Ascending aorta (tissue), 2 donors: ENCODE data around the gene ARID1B. TPM values are rescaled to one million over a fixed set of nuclear protein-coding genes. Genes with fewer than 3 reads are reported as not detected.
A peak's percentile ranks its signal among the peaks of the same experiment; 100 is the strongest.

Experiments used
- DNase-seq, 2 donors: peaks; one replicate each; pipeline ENCODE4 v3.0.0-alpha.2; 2019; ENCODE audit warnings: low spot score in 2 of 2
- H3K27ac ChIP-seq, 2 donors: fragments of 200-600 bp; sonication (generic); one replicate each; pipeline ENCODE4 v1.5.1; 2016 to 2017; ENCODE audit warnings: mild to moderate bottlenecking in 1 of 2
- H3K27me3 ChIP-seq: fragments of 200-600 bp; sonication (generic); one replicate; pipeline ENCODE4 v1.5.1; 2017
- H3K36me3 ChIP-seq, 2 donors: fragments of 200-600 bp; sonication (generic); one replicate each; pipeline ENCODE4 v1.5.1; 2016
- H3K4me1 ChIP-seq, 2 donors: fragments of 200-600 bp; sonication (generic); one replicate each; pipeline ENCODE4 v1.5.1; 2016 to 2017; ENCODE audit warnings: mild to moderate bottlenecking in 1 of 2
- H3K4me3 ChIP-seq, 2 donors: fragments of 200-600 bp; sonication (generic); one replicate each; pipeline ENCODE4 v1.5.1; 2016 to 2017; ENCODE audit warnings: mild to moderate bottlenecking in 1 of 2
- H3K9me3 ChIP-seq, 2 donors: fragments of 200-600 bp; sonication (generic); one replicate each; pipeline ENCODE4 v1.5.1; 2016
- CTCF ChIP-seq, 3 experiments: fragments of 200-600 bp in 2 of 3; fragments of 450-650 bp in 1 of 3; sonication (generic) in 2 of 3; IDR thresholded peaks; one replicate each; pipeline ENCODE4 v1.5.1; 2016 to 2019; ENCODE audit warnings: antibody characterized with exemption in 3 of 3, mild to moderate bottlenecking in 1 of 3, moderate library complexity in 1 of 3
- intact Hi-C: fragments of 100-400 bp; cut with DNase I; formaldehyde crosslinking; loops from one replicate; pipeline ENCODE4 v1.15.1; 2023
- total RNA-seq: library from RNA; depleted of rRNA; stranded (reverse); fragments of >200 nt; gene quantifications from one replicate; pipeline ENCODE4 v1.1.0, GENCODE V29; 2016

ARID1B gene
- total RNA-seq, 1 donor from 2014 or later, result 97.9 TPM

- H3K27me3 ChIP-seq, result no peaks in the 10 kb centered on the region
- no peaks in the 10 kb centered on the region for H3K9me3 ChIP-seq
- no peaks in the 10 kb centered on the region for H3K36me3 ChIP-seq
- peak in 1 of 3 experiments; percentile 16 for TF ChIP-seq CTCF (IDR thresholded peaks at IDR 0.05)
- H3K27ac ChIP-seq, result peak overlapping the region; percentile 38 to 52
- intact Hi-C loops, result loop anchor here (5.0 kb wide), 5 partner anchors 118 to 1712 kb away; partner anchors contain the start of gene TFB1M
- H3K4me1 ChIP-seq, result peaks cover 0 to 16% of the 10 kb centered on the region in 2 donors
- H3K4me3 ChIP-seq, result no peak overlapping the region
- no peak for DNase-seq
Measured at GRCh38 chr6:157023958-157024357, 246.8 kb downstream of the ARID1B start.

GRCh38 chr6:157024745-157025144 is 247.6 kb downstream of the ARID1B start:
- H3K4me1 ChIP-seq, result peaks cover 0 to 13% of the 10 kb centered on the region in 2 donors
- H3K27ac ChIP-seq, result peak overlapping the region; percentile 38 to 52
- intact Hi-C loops, result loop anchor here (5.0 kb wide), 5 partner anchors 118 to 1712 kb away; partner anchors contain the start of gene TFB1M
- H3K27me3 ChIP-seq, result no peaks in the 10 kb centered on the region
- no peaks in the 10 kb centered on the region for H3K36me3 ChIP-seq
- no peak for TF ChIP-seq CTCF (IDR thresholded peaks at IDR 0.05)
- no peaks in the 10 kb centered on the region for H3K9me3 ChIP-seq
- DNase-seq, result no peak
- no peak overlapping the region for H3K4me3 ChIP-seq

- intact Hi-C loops, result no loop called here
- Histone ChIP-seq H3K27me3 (no peaks in the 10 kb centered on the region), H3K27ac (peak overlapping the region in 1 of 2 donors; percentile 1), H3K4me1 (peaks cover 0 to 8% of the 10 kb centered on the region in 2 donors), H3K9me3 (no peaks in the 10 kb centered on the region), H3K36me3 (no peaks in the 10 kb centered on the region), H3K4me3 (no peak overlapping the region)
- no peak for TF ChIP-seq CTCF (IDR thresholded peaks at IDR 0.05)
- no peak for DNase-seq
Measured at GRCh38 chr6:157025437-157025836, 248.3 kb downstream of the ARID1B start.

- Histone ChIP-seq H3K36me3 (no peaks in the 10 kb centered on the region), H3K27me3 (no peaks in the 10 kb centered on the region), H3K27ac (no peak overlapping the region), H3K9me3 (no peaks in the 10 kb centered on the region), H3K4me1 (peaks cover 4 to 15% of the 10 kb centered on the region in 2 donors), H3K4me3 (no peak overlapping the region)
- intact Hi-C loops, result loop anchor here (5.0 kb wide), 1 partner anchor 352 kb away; the partner anchor contains the start of gene ZDHHC14
- no peak for DNase-seq
- TF ChIP-seq CTCF (IDR thresholded peaks at IDR 0.05), result no peak
Measured at GRCh38 chr6:157029980-157030690, 253.0 kb downstream of the ARID1B start.

- TF ChIP-seq CTCF (IDR thresholded peaks at IDR 0.05), result no peak
- Histone ChIP-seq H3K4me1 (peaks cover 4 to 19% of the 10 kb centered on the region in 2 donors), H3K27me3 (no peaks in the 10 kb centered on the region), H3K27ac (no peak overlapping the region), H3K36me3 (no peaks in the 10 kb centered on the region), H3K4me3 (no peak overlapping the region), H3K9me3 (no peaks in the 10 kb centered on the region)
- DNase-seq, result no peak
- intact Hi-C loops, result loop anchor here (5.0 kb wide), 1 partner anchor 352 kb away; the partner anchor contains the start of gene ZDHHC14
Measured at GRCh38 chr6:157030755-157031154, 253.6 kb downstream of the ARID1B start.
